ENCODE measurements around the gene MFRP.

Gene MFRP

GRCh38 chr11:119359365-119360214, 13.1 kb upstream of the MFRP start:
- DNase-seq (ENCODE audit: low spot score) = peak; percentile 50

- DNase-seq (ENCODE audit: low spot score) = no peak
Observed at GRCh38 chr11:119357074-119357473, 10.6 kb upstream of the MFRP start.

DNA sequence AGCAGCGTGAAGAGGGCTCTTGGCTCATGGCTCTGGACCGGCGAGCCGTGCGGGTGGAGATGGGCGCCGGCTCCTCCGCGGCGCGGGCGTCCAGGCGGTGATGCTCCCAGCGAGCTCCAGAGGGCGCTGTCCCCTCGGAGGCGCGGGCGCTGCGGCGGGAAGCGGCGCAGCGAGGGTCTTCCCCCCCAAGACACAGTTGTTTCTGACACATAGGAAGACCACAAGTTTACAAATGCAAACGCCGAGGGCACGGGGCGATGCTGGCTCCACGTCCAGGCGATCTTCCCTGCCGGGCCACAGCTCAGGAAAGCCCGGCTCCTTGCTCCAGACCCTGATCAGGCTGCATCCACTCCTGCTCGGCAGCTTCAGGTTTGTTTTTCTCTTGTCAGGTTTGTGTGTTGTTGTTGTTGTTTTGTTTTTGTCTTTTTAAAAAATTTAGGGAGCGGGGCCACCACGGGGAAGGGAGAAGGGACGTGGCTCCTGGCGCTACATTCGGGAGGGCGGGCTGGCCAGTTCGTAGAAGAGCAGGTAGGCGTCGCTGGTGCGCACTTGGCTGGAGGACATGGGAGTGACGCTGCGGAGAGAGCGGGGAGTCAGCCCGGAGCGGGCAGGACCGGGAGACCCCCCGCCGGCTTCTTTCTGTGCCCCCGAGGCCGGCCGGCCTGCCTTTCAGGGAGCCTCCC, 10.0 kb upstream of the MFRP start:
- peak; percentile 71 for DNase-seq (ENCODE audit: low spot score)

DNA sequence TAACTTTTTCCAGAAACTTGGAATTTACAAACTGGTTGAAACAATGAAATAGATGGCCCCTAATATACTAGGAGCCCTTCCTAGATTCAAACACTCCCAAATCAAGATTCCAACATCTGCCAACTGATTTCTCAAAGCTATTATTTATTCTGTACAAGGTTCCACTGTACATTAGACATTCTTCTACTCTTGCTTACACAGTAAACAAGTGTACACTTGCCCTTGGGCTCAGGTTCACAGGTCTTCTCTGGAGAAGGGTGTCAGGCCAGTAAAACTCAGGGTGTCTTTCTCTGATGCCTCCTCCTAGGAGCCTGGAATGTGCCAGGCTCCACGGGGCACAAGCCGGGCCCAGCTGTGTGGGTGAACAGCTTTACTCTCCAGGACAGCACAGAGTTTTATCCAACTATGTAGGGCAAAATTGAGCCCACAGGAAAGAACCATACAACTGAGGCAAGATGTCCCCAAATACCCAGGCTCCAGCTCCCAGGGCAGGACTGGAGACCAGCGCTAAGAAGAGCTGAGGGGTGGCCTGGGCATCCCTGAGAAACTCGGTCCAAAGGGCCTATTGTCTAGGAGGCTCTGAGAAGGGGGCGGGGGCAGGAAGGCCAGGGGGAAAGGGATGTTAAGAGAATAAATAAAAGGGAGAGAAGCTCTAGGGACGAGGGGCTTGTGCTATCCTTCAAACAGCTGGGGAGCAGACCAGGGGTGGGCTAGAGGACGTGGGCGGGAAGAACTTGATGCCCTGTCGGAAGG, 8.8 kb upstream of the MFRP start:
- DNase-seq (ENCODE audit: low spot score) = no peak

GRCh38 chr11:119352857-119353260, 6.4 kb upstream of the MFRP start:
- DNase-seq (ENCODE audit: low spot score) = peak; percentile 37

DNA sequence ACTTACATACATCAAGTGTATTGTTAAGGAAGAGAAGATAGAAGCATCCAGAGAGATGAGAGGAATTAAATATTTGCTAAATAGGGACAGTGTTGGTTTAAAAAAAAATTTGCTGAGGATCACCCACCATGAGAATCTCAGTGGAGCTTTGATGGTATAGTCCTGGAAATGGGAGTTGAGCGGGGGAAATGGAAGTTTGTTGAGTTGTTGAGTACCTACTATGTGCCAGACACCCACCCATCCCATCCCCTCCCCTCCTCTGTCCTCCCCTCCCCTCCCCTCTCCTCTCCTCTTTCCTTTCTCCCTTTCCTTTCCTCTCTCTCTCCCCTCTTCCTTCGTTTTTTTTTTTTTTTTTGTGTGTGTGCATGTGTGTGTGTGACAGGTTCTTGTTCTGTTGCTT, 4.7 kb upstream of the MFRP start:
- DNase-seq (ENCODE audit: low spot score) = no peak

- DNase-seq (ENCODE audit: low spot score) = no peak
Observed at GRCh38 chr11:119350302-119350701, 3.8 kb upstream of the MFRP start.

- DNase-seq (ENCODE audit: low spot score) = no peak
Observed at GRCh38 chr11:119347940-119348605, 1.6 kb upstream of the MFRP start.

GRCh38 chr11:119347242-119347641, 737 bp upstream of the MFRP start:
- no peak for DNase-seq (ENCODE audit: low spot score)

DNA sequence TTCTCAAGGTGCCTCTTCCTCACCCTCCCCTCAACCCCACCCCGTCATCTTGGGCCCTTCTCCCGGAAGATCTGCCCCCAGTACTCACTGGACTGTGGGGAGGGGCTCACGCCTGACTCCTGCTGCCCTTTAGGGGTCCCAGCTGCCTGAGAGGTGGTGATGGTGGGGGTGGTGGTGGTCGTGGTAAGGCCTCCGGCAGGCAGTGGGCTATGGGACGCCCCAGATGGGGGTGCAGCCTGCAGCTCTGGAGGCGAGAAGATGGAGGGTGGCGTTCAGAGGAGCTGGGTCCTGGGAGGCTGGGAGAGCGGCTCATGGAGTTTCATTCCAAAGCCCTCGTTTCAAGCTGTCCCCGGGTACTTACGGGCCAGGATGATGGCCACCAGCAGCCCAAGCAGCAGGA, 820 bp downstream of the MFRP start:
- DNase-seq (ENCODE audit: low spot score) = no peak

- DNase-seq (ENCODE audit: low spot score) = no peak
Observed at GRCh38 chr11:119344291-119345010, 2.1 kb downstream of the MFRP start.

GRCh38 chr11:119343726-119344125, 2.8 kb downstream of the MFRP start:
- no peak for DNase-seq (ENCODE audit: low spot score)

DNA sequence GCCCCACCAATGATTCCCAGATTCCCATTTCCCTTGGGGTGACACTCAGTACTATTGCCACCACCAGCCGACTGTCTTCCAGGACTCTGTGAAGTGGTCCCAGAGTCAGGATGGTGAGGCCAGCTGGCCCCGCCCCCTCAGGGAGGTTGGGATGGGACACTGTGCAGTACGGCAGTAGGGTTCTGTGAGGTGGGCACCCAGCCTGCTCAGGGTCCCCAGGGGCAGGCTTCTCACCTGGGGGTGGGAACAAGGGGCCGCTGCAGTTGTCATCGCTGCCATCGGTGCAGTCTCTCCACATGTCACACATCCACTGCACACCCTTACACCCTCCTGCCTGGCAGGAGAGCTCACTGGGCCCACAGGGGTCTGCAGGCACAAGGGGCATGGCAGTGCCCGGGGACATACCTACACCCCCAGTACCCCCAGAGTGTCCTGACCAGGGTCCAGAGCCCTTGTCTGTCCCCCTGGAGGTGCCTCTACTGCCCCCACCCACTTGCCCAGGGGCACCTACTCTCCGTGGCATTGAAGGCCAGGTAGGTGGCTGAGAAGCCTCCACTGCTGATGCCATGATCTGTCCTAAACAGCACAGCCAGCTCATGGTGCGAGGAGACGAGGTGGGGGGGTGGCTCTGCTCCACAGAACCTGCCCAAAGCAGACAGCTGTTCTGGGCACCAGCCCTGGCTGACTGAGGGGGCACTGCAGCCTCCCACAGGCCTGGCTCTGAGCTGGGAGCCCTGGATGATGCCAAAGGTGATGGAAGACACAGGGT, 4.0 kb downstream of the MFRP start:
- no peak for DNase-seq (ENCODE audit: low spot score)

DNA sequence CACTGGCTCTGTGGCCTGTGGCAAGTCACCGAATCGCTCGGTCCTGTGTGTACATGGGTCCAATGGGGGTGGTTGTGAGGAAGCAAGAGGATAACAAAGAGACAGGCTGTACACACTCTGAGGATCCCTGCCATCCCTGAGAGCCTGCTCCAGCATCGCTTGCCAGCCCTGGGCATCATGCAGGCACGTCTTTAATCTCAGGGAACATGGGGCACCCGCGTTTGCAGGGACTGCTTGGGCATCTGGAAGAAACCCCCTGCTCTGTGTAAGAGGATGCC, 4.5 kb downstream of the MFRP start:
- no peak for DNase-seq (ENCODE audit: low spot score)

GRCh38 chr11:119341222-119342022, 5.1 kb downstream of the MFRP start:
- no peak for DNase-seq (ENCODE audit: low spot score)

GRCh38 chr11:119340335-119341221, 5.9 kb downstream of the MFRP start, which contains the start of gene C1QTNF5:
Gene C1QTNF5, minus strand, starts transcription at chr11:119340883. Its CDS starts 486 bp downstream, at chr11:119340397.
- peak; percentile 28 for DNase-seq (ENCODE audit: low spot score)

- peak; percentile 52 for DNase-seq (ENCODE audit: low spot score)
Observed at GRCh38 chr11:119339589-119340334, 6.7 kb downstream of the MFRP start.

DNA sequence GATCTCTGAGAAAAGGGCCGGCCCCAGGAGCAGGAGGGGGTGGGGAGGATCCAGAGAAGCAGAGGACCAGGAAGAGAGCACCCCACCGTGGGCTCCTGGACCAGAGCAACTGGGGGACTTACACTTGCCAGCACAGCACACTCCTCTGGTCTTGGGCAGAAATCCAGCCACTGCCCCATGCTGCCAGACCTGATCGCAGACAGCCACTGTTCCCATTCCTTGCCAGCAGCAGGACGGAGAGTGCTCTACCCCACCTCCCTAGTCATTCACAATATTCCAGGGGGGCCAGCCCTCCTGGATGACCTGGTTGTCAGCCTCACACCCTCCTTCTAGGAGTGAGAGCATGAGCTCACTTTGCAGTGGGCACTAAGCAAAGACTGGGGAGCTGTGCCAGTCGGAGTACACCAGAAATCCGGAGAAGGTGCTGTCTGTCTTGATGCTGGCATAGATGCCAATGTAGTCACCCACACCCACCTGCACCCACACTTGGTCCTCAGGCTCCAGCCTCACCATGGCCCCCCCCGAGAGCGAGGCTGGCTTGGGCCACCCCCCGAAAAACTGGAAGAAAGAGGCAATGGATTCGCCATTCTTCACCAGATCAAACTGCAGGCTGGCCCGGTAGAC, 7.4 kb downstream of the MFRP start:
- no peak for DNase-seq (ENCODE audit: low spot score)

Data from kidney tubule cell (primary cell).